NK-92 (cell line): Measurements from ENCODE around the gene ASTL.

Experiments used
- DNase-seq: peaks from one replicate; lab custom pipeline; 2025; ENCODE audit not compliant: unreplicated experiment; lab: John Stamatoyannopoulos, UW

ASTL gene

DNA sequence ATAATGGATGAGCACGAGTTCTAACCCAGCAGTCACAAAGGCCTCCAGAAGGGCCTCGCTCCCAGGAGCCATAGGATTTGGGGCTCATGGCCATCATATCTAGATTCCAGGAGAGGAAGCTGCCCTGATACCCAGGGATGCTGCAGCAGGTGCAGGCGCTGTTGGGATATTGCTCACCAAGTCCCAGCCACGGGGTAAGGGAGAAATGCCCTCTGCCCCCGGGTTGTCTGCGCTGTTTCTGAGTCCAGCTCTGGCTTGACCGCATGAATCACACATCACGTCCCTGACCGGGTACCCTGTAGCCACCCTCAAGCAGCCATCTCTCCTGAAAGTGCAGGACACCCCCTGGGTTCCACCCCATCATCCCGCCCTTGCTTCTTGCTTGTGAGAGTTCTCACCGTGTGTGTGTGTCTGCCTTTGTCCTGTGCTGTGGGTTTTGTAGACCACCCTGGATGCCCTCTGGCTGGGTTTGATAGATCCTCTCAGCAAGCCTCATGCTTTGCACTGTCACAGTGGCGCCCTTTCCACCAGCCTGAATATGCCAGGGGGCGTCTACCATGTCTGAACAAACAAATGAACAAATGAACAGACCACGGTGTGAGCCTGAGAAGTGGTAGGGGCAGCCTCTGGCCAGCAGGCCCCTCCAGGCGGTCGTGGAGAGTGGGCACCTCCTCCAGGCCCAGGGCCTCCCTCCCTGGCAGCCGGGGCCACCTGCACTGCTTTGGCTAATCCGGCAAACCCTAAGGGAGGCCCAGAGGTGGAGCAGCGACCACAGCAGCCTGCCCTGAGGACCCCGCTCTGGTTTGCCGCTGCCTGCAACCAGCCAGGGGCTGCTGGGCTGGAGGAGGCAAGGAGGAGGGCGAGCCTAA, 54.1 kb downstream of the ASTL start:
- no peak for DNase-seq

DNA sequence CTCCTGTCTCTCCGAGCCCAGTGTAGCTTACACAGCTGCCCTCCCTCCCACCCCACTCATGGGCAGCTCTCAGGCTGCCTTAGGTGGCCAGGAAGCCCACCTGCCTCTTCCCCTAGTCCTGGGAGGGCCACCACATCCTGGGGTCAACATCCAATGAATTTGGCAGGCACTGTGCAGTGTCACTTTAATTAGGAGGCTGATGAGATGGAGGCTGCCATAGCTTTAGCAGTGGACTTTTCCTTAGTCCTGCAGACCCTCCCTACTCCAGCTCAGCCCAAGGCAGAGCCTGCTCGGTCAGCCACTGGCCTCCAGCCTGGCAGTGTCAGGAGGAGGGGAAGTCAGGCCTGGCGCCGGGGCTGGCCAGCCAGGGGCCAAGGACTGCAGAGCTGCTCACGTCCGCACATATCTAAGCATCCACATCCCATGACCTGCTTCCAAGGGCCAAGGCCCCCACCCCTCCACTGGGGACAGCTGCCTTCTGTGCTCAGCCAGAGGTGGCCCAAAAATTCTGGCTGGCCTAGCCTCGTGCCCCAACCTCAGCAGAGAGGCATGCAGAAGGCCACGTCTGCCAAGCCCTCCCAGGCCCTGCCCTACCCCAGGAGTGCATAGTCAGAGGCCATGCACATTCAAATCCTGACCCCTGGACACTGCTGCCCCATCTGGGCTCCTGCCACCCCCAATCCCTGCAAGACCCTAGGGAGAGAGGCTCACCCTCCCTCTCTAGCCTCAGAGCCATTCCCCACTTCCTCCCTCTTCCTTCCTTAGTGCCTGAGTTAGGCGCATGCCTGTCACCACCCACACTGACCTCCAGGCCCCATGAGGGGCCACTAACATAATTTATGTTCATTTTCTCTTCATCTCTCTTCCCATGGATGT, 55.0 kb downstream of the ASTL start:
- no peak for DNase-seq

DNA sequence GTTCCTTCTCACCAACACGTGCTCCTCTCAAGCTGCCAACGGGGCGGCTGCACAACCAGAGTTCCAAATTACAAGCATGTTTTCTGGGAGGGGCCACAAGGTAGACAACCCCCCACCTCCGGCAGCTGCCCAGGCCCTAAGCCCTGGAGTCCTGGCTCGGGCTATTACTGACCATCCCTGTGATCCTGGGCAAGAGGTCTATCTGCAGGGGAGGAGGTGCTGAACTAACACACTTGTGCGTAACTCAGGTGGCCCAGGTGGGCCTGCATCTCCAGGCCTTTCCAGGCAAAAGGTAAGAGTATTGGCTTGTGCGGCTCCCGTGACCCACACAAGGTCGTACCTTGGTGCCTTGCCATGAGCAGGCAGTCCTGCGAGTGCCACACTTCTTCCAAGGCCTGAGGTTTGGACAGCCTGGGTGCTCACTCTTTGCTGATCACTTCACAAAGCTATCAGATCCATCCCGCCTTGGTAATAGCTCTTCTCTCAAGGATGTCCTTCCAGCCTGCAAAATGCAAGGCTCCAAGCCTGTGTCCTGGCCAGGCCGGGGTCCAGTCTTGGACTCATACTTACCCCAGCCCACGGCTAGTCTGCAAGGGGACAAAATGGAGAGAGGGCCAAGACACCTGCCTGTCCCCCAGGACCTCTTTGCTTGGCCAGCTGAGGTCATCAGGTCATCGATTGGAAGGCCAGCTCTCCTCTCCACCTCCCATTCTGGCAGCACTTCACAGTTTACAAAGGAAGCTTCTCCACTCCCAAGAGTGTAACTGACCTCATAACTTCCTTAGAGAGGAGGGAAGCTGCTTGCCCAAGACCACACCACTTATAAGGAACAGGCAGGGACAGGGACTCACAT, 55.9 kb downstream of the ASTL start:
- no peak for DNase-seq

DNA sequence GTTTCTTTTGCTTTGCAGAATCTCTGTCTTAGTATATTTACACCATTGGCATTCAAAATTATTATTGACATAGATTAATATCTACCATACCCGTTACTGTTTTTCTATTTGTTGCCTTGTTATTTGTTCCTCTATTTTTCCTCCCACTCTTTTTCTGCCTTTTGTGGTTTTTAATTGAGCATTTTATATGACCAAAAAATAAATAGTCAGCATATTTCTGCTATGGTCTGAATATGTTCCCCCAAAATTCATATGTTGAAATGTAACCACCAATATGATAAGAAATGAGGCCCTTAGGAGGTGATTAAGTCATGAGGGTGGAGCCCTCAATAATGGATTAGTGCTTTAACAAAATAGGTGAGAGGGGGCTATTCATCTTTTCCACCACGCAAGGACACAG, 57.3 kb downstream of the ASTL start:
- DNase-seq: no peak

GRCh38 chr2:96075199-96075771, 63.0 kb downstream of the ASTL start:
- no peak for DNase-seq

DNA sequence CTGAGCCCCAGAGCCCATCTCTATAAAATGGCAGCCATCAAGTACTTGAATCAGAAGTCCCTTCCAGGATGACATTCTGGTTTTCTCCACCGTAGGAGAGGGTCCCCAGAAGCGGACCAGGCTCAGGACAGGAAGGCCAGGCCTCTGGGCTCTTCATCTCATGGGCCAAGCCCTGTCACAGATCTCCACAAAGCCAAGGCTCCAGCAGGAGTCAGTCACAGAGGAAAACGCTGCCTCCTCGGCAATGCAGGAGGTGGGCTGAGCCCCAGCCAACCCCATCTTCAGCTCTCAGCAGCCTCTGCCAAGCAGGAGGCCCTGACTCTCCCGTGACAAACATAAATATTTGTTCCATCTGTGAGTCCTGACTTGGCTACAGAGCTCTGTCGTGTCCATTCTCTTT, 64.1 kb downstream of the ASTL start:
- DNase-seq: no peak

DNA sequence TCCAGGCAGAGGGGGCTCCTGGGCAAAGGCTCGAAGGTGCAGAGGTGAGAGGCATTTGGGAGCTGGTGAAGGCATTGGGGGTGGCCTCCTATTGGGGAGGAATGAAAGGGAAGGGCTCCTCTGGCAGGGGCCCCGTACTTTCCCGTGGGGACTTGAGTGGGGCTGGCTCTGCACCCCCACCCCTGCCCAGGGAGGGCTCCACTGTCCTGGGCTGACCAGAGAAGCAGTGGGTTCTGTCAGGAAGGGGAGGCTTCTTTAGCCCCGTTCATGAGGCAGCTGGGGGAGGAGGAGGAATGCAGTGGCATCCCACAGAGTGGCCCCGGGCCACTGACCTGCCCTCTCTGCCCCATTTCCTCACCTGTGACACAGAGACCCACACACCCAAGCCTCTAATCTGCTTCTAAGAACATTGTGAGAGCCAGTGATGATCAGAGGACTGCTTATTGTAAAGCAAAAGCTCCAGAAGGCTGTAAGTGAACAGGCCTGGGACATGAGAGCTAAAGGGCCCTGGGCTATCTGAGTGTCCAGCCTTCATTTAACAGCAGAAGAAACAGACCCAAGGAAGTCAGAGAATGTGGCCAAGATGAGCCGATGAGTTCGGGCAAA, 65.0 kb downstream of the ASTL start:
- no peak for DNase-seq
